HG03196 (cell line): ENCODE results near the gene SYNE2.
"Not testable (repeated sequence)": the region's sequence is repeated elsewhere in the genome, so short reads cannot be mapped to it uniquely, and the experiment has no call there.

Experiments used
- ATAC-seq: cut with Tn5 transposase; IDR thresholded peaks from one replicate; pipeline ENCODE4 v1.9.1; 2021; ENCODE audit not compliant: unreplicated experiment

The SYNE2 gene

DNA sequence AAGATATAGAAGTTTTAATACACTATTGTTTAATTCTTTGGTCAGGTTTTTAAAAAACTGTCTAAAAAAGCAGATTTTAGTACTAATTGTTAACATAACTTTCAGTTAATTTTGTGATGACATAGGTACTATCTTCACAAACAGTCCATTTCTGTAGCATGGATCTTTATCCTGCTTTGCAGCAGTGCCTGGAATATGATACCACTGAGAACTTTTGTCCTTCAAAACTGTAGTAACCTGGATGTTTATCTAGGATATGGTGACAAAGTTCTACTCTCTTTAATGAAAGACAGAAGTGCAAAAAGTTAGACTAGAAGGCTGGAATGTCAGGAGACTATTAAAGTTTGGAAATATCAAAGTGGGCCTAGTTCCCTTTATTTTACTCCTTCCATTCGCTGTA lies 159.9 kb downstream of the SYNE2 start:
- no peak for ATAC-seq

DNA sequence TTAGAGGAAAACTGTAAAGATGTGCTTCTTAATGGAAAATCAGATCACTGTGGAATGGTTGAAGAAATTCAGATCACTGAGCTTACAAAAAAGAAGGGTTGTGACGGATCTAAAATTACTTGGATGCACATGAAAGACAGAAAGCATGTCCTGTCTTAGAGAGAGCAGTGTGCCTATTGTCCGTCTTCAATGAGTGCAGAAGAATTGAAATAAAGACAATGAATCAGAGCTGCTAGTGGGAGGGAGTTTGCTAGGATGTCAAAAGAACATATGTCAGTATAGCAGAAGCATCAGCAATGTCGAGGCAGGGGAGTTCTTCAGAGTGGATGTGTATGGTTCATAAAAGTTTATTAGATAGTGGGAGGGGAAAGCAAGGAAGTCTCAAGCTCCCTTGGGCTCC lies 172.7 kb downstream of the SYNE2 start:
- ATAC-seq, result no peak

- no peak for ATAC-seq
Observed at GRCh38 chr14:64026600-64026999, 173.8 kb downstream of the SYNE2 start.

DNA sequence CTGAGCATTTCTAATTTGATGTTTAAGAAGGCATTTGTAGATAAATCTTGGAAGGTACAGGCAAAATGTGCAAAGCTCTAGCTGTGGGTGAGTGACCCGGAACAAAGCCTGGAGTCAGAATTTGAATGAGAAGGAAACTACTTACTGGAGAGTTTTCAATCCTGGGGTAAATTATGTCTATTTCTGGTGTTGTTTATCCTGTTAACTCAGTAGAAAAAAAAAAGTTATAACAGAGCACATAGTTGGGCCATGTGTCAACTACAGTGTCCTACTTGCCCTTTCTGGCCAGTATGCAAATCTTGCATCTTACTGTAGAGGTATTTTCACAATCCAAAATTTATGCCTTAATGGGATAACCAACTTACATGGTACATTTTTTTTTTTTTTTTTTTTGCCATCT lies 182.3 kb downstream of the SYNE2 start:
- ATAC-seq, result no peak

DNA sequence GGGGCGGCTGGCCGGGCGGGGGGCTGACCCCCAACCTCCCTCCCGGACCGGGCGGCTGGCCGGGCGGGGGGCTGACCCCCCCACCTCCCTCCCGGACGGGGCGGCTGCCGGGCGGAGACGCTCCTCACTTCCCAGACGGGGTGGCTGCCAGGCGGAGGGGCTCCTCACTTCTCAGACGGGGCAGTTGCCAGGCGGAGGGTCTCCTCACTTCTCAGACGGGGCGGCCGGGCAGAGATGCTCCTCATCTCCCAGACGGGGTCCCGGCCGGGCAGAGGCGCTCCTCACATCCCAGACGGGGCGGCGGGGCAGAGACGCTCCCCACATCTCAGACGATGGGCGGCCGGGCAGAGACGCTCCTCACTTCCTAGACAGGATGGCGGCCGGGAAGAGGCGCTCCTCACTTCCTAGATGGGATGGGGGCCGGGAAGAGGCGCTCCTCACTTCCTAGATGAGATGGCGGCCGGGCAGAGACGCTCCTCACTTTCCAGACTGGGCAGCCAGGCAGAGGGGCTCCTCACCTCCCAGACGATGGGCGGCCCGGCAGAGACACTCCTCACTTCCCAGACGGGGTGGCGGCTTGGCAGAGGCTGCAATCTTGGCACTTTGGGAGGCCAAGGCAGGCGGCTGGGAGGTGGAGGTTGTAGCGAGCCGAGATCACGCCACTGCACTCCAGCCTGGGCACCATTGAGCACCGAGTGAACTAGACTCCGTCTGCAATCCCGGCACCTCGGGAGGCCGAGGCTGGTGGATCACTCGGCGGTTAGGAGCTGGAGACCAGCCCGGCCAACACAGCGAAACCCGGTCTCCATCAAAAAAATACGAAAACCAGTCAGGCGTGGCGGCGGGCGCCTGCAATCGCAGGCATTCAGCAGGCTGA lies 185.3 kb downstream of the SYNE2 start:
- ATAC-seq, result not testable (repeated sequence)

- no peak for ATAC-seq
Observed at GRCh38 chr14:64038841-64039542, 186.2 kb downstream of the SYNE2 start.

- ATAC-seq, result no peak
Observed at GRCh38 chr14:64040044-64040443, 187.2 kb downstream of the SYNE2 start.

GRCh38 chr14:64043296-64043695 lies 190.5 kb downstream of the SYNE2 start:
- not testable (repeated sequence) for ATAC-seq

DNA sequence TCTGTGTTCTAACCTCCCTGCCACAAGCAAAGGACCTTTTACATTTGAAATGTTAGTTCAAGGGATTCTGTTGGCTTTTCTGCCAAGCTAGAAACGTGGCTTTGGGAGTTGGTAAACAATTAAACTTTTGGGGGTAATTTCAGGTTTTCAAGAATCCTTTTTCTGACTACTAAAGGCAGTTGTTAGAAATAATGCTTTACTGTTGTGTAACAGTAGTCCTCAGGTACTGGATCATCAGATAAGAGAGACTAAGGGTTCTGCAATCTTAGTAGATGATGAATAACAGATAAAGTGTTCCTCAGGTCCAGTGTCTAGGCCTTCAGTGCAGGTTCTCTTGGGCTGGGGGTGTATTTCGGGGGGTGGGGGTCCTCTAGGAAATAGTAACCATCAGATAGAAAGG lies 192.3 kb downstream of the SYNE2 start:
- ATAC-seq, result no peak

DNA sequence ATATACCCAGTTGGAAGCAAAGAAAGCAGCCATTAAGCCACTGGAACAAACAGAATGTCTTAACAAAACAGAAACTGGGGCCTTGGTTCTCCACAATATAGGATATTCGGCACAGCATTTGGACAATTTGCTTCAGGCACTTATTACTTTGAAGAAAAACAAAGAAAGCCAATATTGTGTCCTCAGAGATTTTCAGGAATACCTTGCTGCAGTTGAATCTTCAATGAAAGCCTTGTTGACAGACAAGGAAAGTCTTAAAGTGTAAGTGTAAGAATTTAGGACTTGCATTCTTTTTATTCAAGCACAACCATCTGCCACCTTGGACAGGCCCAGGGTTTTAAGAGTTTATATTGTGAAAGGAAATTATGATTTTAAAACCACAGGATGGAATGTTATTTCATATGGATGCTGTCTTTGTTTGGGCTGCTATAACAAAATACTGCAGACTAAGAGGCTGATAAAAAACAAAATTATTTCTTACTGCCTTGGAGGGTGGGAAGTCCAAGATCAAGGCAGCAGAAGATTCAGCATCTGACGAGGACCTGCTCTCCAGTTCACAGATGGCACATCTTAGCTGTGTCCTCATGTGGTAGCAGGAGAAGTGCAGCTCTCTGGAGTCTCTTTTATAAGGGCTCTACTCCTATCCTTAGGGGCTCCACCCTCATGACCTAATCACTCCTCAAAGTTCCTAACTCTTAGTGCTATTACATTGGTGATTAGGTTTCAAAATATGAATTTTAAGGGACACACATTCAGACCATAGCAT lies 197.0 kb downstream of the SYNE2 start:
- ATAC-seq, result no peak

- no peak for ATAC-seq
Observed at GRCh38 chr14:64053694-64054669, 201.2 kb downstream of the SYNE2 start.

GRCh38 chr14:64059454-64060198 lies 206.8 kb downstream of the SYNE2 start:
- no peak for ATAC-seq

- ATAC-seq, result no peak
Observed at GRCh38 chr14:64060199-64060545, 207.4 kb downstream of the SYNE2 start.

DNA sequence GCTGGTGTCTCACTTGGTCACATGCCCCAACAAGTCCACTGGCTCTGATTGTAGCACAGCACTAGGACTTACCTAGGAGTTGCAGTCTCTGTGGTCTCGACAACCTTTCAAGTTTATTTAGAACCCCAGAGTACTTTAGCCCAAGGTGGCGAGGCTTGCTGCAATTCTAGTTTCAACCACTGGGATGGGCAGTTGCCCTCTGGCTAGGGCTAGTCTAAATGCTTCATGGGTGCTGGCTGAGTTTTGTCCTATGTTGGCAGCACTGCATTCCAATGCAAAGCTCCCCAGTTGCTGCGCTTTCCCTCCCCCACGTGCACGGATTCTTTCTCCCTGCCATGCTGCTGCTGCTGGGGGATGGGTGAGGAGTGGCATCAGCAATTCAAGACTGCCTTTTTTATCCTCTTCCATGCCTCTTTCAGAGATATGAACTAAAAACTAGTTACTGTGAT lies 207.9 kb downstream of the SYNE2 start:
- ATAC-seq, result no peak

DNA sequence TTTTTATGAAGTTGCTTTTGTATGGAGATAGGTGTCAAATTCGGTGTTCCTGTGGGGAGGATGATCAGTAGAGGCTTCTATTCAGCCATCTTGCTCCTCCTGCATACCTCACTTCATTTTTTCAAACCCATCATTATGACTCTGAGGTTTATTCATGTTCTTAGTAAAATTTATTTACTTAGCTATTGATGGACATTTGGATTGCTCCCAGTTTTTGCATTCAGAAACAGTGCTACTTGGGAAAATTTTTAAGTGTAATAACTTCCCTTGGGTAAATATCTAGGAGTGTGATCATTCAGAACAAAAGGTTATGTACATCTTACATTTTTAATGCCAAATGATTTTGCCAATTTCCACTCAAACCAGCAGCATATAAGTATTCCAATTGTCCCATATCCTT lies 208.3 kb downstream of the SYNE2 start:
- no peak for ATAC-seq

DNA sequence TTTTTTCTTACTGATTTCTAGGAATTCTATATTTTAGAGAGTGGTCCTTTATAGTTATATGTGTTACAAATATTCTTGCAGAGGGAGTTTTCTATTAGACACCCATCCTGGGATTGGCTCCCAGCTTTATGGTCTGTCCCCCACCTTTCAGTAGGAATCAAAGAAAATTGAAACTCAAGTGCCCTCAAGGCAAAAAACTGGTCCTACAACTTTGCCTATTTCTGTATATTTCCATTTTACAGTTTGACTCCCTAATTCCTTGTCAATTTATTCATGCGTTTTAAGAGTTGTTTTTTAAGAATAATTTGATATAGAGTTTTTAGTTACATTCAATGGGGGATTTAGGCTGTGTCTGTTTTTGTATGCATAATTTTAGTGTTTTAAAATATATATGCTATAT lies 208.9 kb downstream of the SYNE2 start:
- ATAC-seq, result no peak

- ATAC-seq, result no peak
Observed at GRCh38 chr14:64062381-64063115, 209.7 kb downstream of the SYNE2 start.

GRCh38 chr14:64064447-64064846 lies 211.6 kb downstream of the SYNE2 start:
- ATAC-seq, result no peak
